WTC11 (cell line): ENCODE data around the gene SLC22A4. TPM values are rescaled to one million over a fixed set of nuclear protein-coding genes. Genes with fewer than 3 reads are reported as not detected.

ENCODE experiments used
- ATAC-seq: fragments of 200-7000 bp; cut with Tn5 transposase; 2 replicates; pipeline ENCODE4 v1.10.0; 2021; ENCODE audit warnings: mild to moderate bottlenecking, moderate library complexity
- CTCF ChIA-PET: fragments of 300-600 bp; sonication (Branson Sonifier 250); formaldehyde crosslinking; loops from one replicate; lab custom pipeline; 2021; ENCODE audit warnings: antibody characterized with exemption; lab: Charles Lee
- POLR2A ChIA-PET: fragments of 350-600 bp; sonication (Branson Sonifier 250); formaldehyde crosslinking; loops from one replicate; lab custom pipeline; 2021; ENCODE audit warnings: antibody characterized with exemption; lab: Charles Lee
- DNase-seq: peaks from one replicate; pipeline ENCODE4 v3.0.0; 2021; ENCODE audit warnings: low spot score
- H3K27ac Mint-ChIP-seq: 2 replicates; pipeline ENCODE4 v1.8.0; 2021; ENCODE audit warnings: mixed read lengths
- H3K27me3 Mint-ChIP-seq: 2 replicates; pipeline ENCODE4 v1.8.0; 2021; ENCODE audit warnings: low read depth, mild to moderate bottlenecking, moderate library complexity, mixed read lengths
- H3K36me3 Mint-ChIP-seq: 2 replicates; pipeline ENCODE4 v1.8.0; 2021; ENCODE audit warnings: mixed read lengths
- H3K4me1 Mint-ChIP-seq: 2 replicates; pipeline ENCODE4 v1.8.0; 2022; ENCODE audit warnings: mixed read lengths
- H3K4me3 Mint-ChIP-seq: 2 replicates; pipeline ENCODE4 v1.8.0; 2021; ENCODE audit warnings: mild to moderate bottlenecking, moderate library complexity, mixed read lengths
- H3K9me3 Mint-ChIP-seq: 2 replicates; pipeline ENCODE4 v1.8.0; 2021; ENCODE audit warnings: mixed read lengths
- CREB1 ChIP-seq: sonication (generic); formaldehyde crosslinking; IDR thresholded peaks from 2 replicates; pipeline ENCODE4 v1.8.0; 2023; ENCODE audit warnings: mild to moderate bottlenecking, missing genetic modification reagents
- ELF4 ChIP-seq: sonication (generic); formaldehyde crosslinking; IDR thresholded peaks from 2 replicates; pipeline ENCODE4 v1.8.1; 2022; ENCODE audit warnings: low read depth, mild to moderate bottlenecking, moderate library complexity, missing genetic modification reagents
- EMX1 ChIP-seq: fragments of 250-450 bp; sonication (Bioruptor Pico); IDR thresholded peaks from 2 replicates; pipeline ENCODE4 v1.8.0; 2021; ENCODE audit warnings: mild to moderate bottlenecking
- ETV6 ChIP-seq: sonication (generic); formaldehyde crosslinking; IDR thresholded peaks from 2 replicates; pipeline ENCODE4 v1.8.1; 2022; ENCODE audit warnings: mild to moderate bottlenecking, missing genetic modification reagents
- GABPB1 ChIP-seq: sonication (generic); formaldehyde crosslinking; IDR thresholded peaks from 2 replicates; pipeline ENCODE4 v1.8.1; 2023; ENCODE audit warnings: mild to moderate bottlenecking, missing genetic modification reagents
- GRHL2 ChIP-seq: fragments of 250-450 bp; sonication (Bioruptor Pico); IDR thresholded peaks from 2 replicates; pipeline ENCODE4 v1.8.0; 2022; ENCODE audit warnings: mild to moderate bottlenecking, moderate library complexity; ENCODE audit not compliant: insufficient replicate concordance, severe bottlenecking
- IRF1 ChIP-seq: sonication (generic); formaldehyde crosslinking; IDR thresholded peaks from 2 replicates; pipeline ENCODE4 v1.8.0; 2023; ENCODE audit warnings: missing genetic modification reagents
- JUN ChIP-seq: sonication (generic); formaldehyde crosslinking; IDR thresholded peaks from 2 replicates; pipeline ENCODE4 v1.8.0; 2023; ENCODE audit warnings: mild to moderate bottlenecking, missing genetic modification reagents
- MAX ChIP-seq: sonication (generic); formaldehyde crosslinking; IDR thresholded peaks from 2 replicates; pipeline ENCODE4 v1.8.0; 2022; ENCODE audit warnings: mild to moderate bottlenecking, missing genetic modification reagents
- MYBL2 ChIP-seq: sonication (generic); formaldehyde crosslinking; IDR thresholded peaks from 2 replicates; pipeline ENCODE4 v1.8.1; 2023; ENCODE audit warnings: mild to moderate bottlenecking, moderate library complexity, missing genetic modification reagents
- RORB ChIP-seq: fragments of 250-450 bp; sonication (Bioruptor Pico); IDR thresholded peaks from 2 replicates; pipeline ENCODE4 v1.9.0; 2021; ENCODE audit warnings: mild to moderate bottlenecking
- SMAD4 ChIP-seq: sonication (generic); formaldehyde crosslinking; IDR thresholded peaks from 2 replicates; pipeline ENCODE4 v1.8.0; 2022; ENCODE audit warnings: mild to moderate bottlenecking, missing genetic modification reagents
- TEAD1 ChIP-seq: sonication (generic); formaldehyde crosslinking; IDR thresholded peaks from 2 replicates; pipeline ENCODE4 v1.8.0; 2022; ENCODE audit warnings: mild to moderate bottlenecking, missing genetic modification reagents
- ZNF138 ChIP-seq: sonication (generic); formaldehyde crosslinking; conservative IDR thresholded peaks from 2 replicates; pipeline ENCODE4 v1.8.1; 2022; ENCODE audit warnings: mild to moderate bottlenecking, moderate library complexity, missing genetic modification reagents
- ZNF671 ChIP-seq: fragments of 250-450 bp; sonication (Bioruptor Pico); IDR thresholded peaks from 2 replicates; pipeline ENCODE4 v1.8.0; 2021; ENCODE audit warnings: mild to moderate bottlenecking
- total RNA-seq: library from RNA; stranded (reverse); gene quantifications from 3 replicates; pipeline ENCODE4 v1.2.3, GENCODE V29; 2021
- TF ChIP-seq, protein P1 (sequence below): sonication (generic); formaldehyde crosslinking; IDR thresholded peaks from 2 replicates; pipeline ENCODE4 v1.8.1; 2022; ENCODE audit warnings: low read depth, missing genetic modification reagents, borderline replicate concordance
- TF ChIP-seq, protein P2 (sequence below): sonication (generic); formaldehyde crosslinking; IDR thresholded peaks from 2 replicates; pipeline ENCODE4 v1.8.1; 2022; ENCODE audit warnings: missing genetic modification reagents, borderline replicate concordance

Gene SLC22A4
- total RNA-seq, 1 experiment from 2014 or later, result 0.35 TPM

GRCh38 chr5:132260051-132260450 lies 34.1 kb upstream of the SLC22A4 start:
- ATAC-seq (no peak), DNase-seq (no peak)
- no peak overlapping the region for H3K27ac Mint-ChIP-seq
- POLR2A ChIA-PET, result no interaction called here
- peaks cover 9% of the 10 kb centered on the region for H3K4me1 Mint-ChIP-seq
- CTCF ChIA-PET, result interaction anchor here (2.4 to 2.8 kb wide), 2 partner anchors 13 to 22 kb away, joined by 12 read pairs; no protein-coding TSS in a partner anchor
- H3K27me3 Mint-ChIP-seq, result peaks cover 20% of the 10 kb centered on the region
- no peaks in the 10 kb centered on the region for H3K36me3 Mint-ChIP-seq
- TF ChIP-seq JUN (CRISPR knock-in tag) (no peak), RORB (CRISPR knock-in tag) (no peak), ZNF671 (CRISPR knock-in tag) (no peak), SMAD4 (CRISPR knock-in tag) (no peak), ELF4 (CRISPR knock-in tag) (no peak), MYBL2 (no peak)
- TF ChIP-seq, protein P1, sequence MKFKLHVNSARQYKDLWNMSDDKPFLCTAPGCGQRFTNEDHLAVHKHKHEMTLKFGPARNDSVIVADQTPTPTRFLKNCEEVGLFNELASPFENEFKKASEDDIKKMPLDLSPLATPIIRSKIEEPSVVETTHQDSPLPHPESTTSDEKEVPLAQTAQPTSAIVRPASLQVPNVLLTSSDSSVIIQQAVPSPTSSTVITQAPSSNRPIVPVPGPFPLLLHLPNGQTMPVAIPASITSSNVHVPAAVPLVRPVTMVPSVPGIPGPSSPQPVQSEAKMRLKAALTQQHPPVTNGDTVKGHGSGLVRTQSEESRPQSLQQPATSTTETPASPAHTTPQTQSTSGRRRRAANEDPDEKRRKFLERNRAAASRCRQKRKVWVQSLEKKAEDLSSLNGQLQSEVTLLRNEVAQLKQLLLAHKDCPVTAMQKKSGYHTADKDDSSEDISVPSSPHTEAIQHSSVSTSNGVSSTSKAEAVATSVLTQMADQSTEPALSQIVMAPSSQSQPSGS (CRISPR knock-in tag), result no peak
- TF ChIP-seq, protein P2, sequence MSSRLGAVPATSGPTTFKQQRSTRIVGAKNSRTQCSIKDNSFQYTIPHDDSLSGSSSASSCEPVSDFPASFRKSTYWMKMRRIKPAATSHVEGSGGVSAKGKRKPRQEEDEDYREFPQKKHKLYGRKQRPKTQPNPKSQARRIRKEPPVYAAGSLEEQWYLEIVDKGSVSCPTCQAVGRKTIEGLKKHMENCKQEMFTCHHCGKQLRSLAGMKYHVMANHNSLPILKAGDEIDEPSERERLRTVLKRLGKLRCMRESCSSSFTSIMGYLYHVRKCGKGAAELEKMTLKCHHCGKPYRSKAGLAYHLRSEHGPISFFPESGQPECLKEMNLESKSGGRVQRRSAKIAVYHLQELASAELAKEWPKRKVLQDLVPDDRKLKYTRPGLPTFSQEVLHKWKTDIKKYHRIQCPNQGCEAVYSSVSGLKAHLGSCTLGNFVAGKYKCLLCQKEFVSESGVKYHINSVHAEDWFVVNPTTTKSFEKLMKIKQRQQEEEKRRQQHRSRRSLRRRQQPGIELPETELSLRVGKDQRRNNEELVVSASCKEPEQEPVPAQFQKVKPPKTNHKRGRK (CRISPR knock-in tag), result no peak
- H3K4me3 Mint-ChIP-seq, result no peak overlapping the region
- H3K9me3 Mint-ChIP-seq, result no peaks in the 10 kb centered on the region

GRCh38 chr5:132260714-132261551 lies 33.3 kb upstream of the SLC22A4 start:
- ATAC-seq, result no peak
- TF ChIP-seq ETV6 (CRISPR knock-in tag), result no peak
- TF ChIP-seq TEAD1 (CRISPR knock-in tag), result no peak
- peaks cover 9% of the 10 kb centered on the region for H3K4me1 Mint-ChIP-seq
- H3K27ac Mint-ChIP-seq, result no peak overlapping the region
- H3K9me3 Mint-ChIP-seq, result no peaks in the 10 kb centered on the region
- H3K27me3 Mint-ChIP-seq, result peaks cover 15% of the 10 kb centered on the region
- ChIA-PET CTCF (interaction anchor here (1.0 to 2.8 kb wide), 2 partner anchors 12 to 23 kb away, joined by 4 to 12 read pairs; no protein-coding TSS in a partner anchor), POLR2A (no interaction called here)
- H3K4me3 Mint-ChIP-seq, result no peak overlapping the region
- H3K36me3 Mint-ChIP-seq, result no peaks in the 10 kb centered on the region
- DNase-seq, result no peak

DNA sequence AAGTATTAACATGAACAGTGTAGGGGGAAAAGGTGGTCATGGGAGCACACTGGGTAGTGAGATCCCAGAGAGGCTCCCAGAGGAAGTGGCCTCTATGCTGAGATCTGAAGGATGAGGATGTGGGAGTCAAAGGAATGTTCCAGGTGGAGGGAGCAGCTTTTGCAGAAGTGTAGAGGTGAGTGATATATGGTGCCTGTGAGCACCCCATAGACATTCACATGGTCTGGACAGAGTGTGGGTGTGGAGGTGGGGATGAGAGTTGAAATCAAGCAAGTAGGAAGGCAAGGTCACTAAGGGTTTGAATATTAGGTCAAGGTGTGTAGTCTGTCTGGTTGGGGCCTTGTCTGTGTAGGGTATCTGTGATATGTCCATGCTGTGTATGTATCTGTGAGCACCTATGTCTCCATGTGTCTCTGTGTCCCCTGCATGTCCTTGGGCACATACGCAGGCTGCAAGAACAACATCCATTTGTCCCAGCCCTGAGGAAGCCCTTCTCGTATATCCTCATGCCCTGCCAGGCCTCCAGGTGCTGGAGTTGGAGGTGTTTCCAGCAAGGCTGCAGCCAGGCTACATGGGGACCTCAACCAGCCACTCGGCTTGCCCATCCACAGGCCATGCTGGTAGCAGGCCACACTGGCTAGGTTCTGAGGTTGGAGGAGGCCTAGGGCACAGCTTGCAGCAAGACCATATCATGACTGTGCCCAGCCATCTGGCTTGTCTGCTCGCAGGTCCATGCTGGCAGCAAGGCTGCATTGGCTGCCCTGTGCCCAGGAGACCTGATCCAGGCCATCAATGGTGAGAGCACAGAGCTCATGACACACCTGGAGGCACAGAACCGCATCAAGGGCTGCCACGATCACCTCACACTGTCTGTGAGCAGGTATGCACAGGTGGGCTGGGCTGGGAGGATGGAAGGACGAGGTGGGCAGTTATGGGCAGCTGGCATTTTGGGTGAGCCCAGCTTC lies 32.0 kb upstream of the SLC22A4 start:
- TF ChIP-seq GRHL2 (CRISPR knock-in tag), result no peak
- no peak for TF ChIP-seq MAX
- TF ChIP-seq IRF1, result no peak
- no peak for TF ChIP-seq CREB1 (CRISPR knock-in tag)
- no peak for TF ChIP-seq EMX1 (CRISPR knock-in tag)
- no peak for TF ChIP-seq ZNF138 (CRISPR knock-in tag)
- TF ChIP-seq GABPB1 (CRISPR knock-in tag), result no peak
- POLR2A ChIA-PET, result interaction anchor here (0.6 to 0.7 kb wide), 2 partner anchors 34 to 970 kb away, joined by 3 to 5 read pairs; partner anchors contain the start of gene P4HA2
- ATAC-seq, result no peak
- Mint-ChIP-seq H3K36me3 (no peaks in the 10 kb centered on the region), H3K27me3 (peaks cover 6% of the 10 kb centered on the region), H3K9me3 (no peaks in the 10 kb centered on the region), H3K4me1 (0 out of 2 replicates have a peak, but pooled peaks cover 5% of the 10 kb centered on the region), H3K4me3 (no peak overlapping the region), H3K27ac (no peak overlapping the region)
- CTCF ChIA-PET, result interaction anchor here (1.0 to 4.0 kb wide), 3 partner anchors 10 to 24 kb away, joined by 4 to 15 read pairs (median 11); no protein-coding TSS in a partner anchor
- no peak for DNase-seq
